ENCODE measurements around the gene PDSS2.

The PDSS2 gene

DNA sequence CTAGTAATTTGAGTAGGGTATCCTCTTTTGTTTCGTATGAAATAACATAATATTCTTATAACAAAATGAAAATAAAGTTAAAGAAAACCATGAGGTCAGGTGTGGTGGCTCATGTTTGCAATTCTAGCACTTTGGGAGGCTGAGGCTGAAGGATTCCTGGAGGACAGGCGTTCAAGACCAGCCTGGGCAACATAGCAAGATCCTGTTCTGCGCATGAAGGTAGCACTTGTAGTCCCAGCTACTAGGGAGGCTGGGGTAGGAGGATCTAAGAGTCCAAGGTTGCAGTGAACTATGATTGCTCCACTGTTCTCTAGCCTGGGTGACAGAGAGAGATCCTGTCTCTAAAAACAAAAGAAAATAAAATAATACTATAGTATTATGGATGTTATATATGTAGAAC is 145.6 kb downstream of the PDSS2 start:
- TF ChIP-seq SIN3A (IDR thresholded peaks at IDR 0.05; ENCODE audit: borderline replicate concordance, insufficient read depth, low read length): no peak
- TF ChIP-seq FOXP2 (optimal IDR thresholded peaks at IDR 0.05; ENCODE audit: borderline replicate concordance, extremely low read depth, extremely low read length, insufficient read depth): no peak
- no peak for TF ChIP-seq TAF1 (IDR thresholded peaks at IDR 0.05; ENCODE audit: borderline replicate concordance, insufficient read depth, low read length)
- no peak for TF ChIP-seq POLR2AphosphoS5 (IDR thresholded peaks at IDR 0.05; ENCODE audit: low read depth, low read length)
- no peak for TF ChIP-seq REST (IDR thresholded peaks at IDR 0.05; ENCODE audit: insufficient read depth in 1 of 2, low read depth in 2 of 2, low read length in 2 of 2)

- TF ChIP-seq POLR2AphosphoS5 (IDR thresholded peaks at IDR 0.05; ENCODE audit: low read depth, low read length) (no peak), FOXP2 (optimal IDR thresholded peaks at IDR 0.05; ENCODE audit: borderline replicate concordance, extremely low read depth, extremely low read length, insufficient read depth) (no peak), REST (IDR thresholded peaks at IDR 0.05; ENCODE audit: insufficient read depth in 1 of 2, low read depth in 2 of 2, low read length in 2 of 2) (no peak), TAF1 (IDR thresholded peaks at IDR 0.05; ENCODE audit: borderline replicate concordance, insufficient read depth, low read length) (no peak), SIN3A (IDR thresholded peaks at IDR 0.05; ENCODE audit: borderline replicate concordance, insufficient read depth, low read length) (no peak)
These were observed 149.0 kb downstream of the PDSS2 start for GRCh38 chr6:107310362-107310761.

DNA sequence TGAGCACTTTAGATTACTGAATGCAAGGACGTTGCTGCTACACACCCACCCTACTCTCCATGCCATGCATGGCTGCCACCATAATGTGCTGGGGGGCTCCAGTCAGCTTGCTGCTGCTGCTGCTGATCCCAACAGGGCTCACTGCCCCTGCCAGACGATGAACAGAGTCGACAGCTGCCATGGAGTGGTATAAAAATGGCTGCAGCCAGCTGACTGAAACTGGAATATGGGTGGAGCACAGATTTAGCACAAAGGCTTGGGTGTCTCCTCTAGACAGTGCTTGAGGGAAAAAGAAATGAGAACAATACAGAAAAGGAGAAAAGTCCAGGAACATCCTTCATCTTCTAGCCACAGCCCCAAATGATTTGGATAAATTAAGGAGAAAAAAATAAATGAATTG is 150.7 kb downstream of the PDSS2 start:
- no peak for TF ChIP-seq POLR2AphosphoS5 (IDR thresholded peaks at IDR 0.05; ENCODE audit: low read depth, low read length)
- TF ChIP-seq REST (IDR thresholded peaks at IDR 0.05; ENCODE audit: insufficient read depth in 1 of 2, low read depth in 2 of 2, low read length in 2 of 2): no peak
- TF ChIP-seq FOXP2 (optimal IDR thresholded peaks at IDR 0.05; ENCODE audit: borderline replicate concordance, extremely low read depth, extremely low read length, insufficient read depth): no peak
- no peak for TF ChIP-seq SIN3A (IDR thresholded peaks at IDR 0.05; ENCODE audit: borderline replicate concordance, insufficient read depth, low read length)
- TF ChIP-seq TAF1 (IDR thresholded peaks at IDR 0.05; ENCODE audit: borderline replicate concordance, insufficient read depth, low read length): no peak

GRCh38 chr6:107305391-107305790 is 154.0 kb downstream of the PDSS2 start:
- TF ChIP-seq TAF1 (IDR thresholded peaks at IDR 0.05; ENCODE audit: borderline replicate concordance, insufficient read depth, low read length) (no peak), SIN3A (IDR thresholded peaks at IDR 0.05; ENCODE audit: borderline replicate concordance, insufficient read depth, low read length) (no peak), FOXP2 (optimal IDR thresholded peaks at IDR 0.05; ENCODE audit: borderline replicate concordance, extremely low read depth, extremely low read length, insufficient read depth) (no peak), REST (IDR thresholded peaks at IDR 0.05; ENCODE audit: insufficient read depth in 1 of 2, low read depth in 2 of 2, low read length in 2 of 2) (no peak), POLR2AphosphoS5 (IDR thresholded peaks at IDR 0.05; ENCODE audit: low read depth, low read length) (no peak)

Data from PFSK-1 (cell line).